ENCODE results near the gene LMNB1.
"Not testable (repeated sequence)": the region's sequence is repeated elsewhere in the genome, so short reads cannot be mapped to it uniquely, and the experiment has no call there.

Gene LMNB1

DNA sequence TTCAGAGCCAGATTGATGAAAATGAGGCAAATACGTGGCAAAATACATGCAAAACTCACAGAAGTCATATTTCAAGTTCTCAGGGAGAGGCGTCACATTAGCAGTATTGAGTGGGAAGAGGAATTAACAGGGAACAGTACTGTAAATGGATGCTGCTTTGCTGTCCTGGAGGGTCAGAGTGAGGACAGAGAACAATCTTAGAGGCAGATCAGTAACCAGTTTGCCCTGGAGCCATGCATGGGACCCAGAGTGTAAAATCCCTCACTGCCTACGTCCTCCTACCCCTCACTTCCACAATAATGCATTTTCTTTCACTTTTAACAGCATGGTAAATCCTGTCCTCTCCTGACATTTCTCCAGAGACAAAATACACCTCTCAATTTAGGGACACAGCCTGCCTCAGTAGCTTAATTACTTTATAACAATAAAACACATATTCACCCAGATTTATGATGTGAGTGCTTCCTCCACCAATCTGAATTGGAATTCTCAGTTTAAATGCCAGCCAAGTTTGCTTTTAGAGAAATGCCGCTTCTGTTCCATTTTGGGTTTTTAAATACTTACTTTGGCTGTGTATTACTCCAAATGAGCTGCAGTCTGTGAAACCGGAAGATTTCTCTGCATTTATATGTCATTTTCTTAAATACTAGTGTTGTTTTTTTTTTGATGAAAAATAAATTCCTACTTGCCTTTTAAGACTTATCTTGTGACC is 70.0 kb downstream of the LMNB1 start:
- H3K36me3 ChIP-seq (ENCODE audit: insufficient read depth, low read length): no peaks in the 10 kb centered on the region
- no peak overlapping the region for H3K27ac ChIP-seq (ENCODE audit: low read depth, low read length)
- no peak overlapping the region for H3K4me3 ChIP-seq (ENCODE audit: low read depth, low read length)
- no peaks in the 10 kb centered on the region for H3K27me3 ChIP-seq (ENCODE audit: insufficient read depth, low read length)
- no peaks in the 10 kb centered on the region for H3K79me2 ChIP-seq (ENCODE audit: control insufficient read depth, insufficient read depth, low read length, unreplicated experiment)
- H3K4me1 ChIP-seq (ENCODE audit: control insufficient read depth, insufficient read depth, low read length, unreplicated experiment): peaks cover 6% of the 10 kb centered on the region
- H2AFZ ChIP-seq (ENCODE audit: low read length, unreplicated experiment): no peak overlapping the region

DNA sequence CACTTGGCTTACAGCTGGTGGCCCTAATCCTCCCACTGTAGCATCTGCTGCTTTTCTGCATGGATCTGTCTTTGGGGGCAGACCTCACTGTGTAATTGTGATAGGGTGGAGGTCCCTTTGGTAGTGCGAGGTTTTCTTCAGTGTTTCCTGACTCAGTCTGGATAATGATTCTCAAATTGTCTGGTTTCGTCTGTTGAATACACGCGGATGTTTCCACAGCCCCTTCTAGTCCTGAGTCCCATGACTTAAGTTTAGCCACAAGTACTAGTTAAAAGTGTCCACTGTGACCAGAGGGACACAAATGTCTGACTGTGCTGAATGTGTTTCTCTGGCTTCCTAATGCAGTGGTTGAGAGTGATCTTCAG is 70.5 kb downstream of the LMNB1 start:
- Histone ChIP-seq H3K4me3 (ENCODE audit: low read depth, low read length) (no peak overlapping the region), H3K27me3 (ENCODE audit: insufficient read depth, low read length) (no peaks in the 10 kb centered on the region), H3K36me3 (ENCODE audit: insufficient read depth, low read length) (no peaks in the 10 kb centered on the region), H3K79me2 (ENCODE audit: control insufficient read depth, insufficient read depth, low read length, unreplicated experiment) (no peaks in the 10 kb centered on the region), H3K4me1 (ENCODE audit: control insufficient read depth, insufficient read depth, low read length, unreplicated experiment) (peaks cover 12% of the 10 kb centered on the region), H3K27ac (ENCODE audit: low read depth, low read length) (no peak overlapping the region), H2AFZ (ENCODE audit: low read length, unreplicated experiment) (no peak overlapping the region)

DNA sequence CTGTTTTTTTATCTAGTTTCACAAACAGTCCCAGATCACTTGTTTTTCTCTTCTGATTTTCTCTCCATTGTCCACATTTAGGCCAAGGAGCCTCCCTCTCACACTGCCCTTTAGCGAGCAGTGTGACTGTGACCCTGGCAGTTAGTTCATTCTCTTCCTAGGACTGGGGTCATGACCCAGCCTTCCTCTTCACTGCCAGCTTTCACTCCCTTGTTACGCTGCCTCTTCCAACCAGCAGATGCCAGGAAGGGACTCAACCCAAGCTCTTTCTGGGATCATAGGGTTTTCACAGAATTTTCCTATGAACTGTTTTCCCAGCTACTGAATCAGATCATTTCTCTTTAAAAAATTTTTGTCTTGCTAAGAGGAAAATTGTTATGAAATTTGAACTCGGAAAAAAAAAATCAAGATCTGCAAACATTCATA is 70.9 kb downstream of the LMNB1 start:
- Histone ChIP-seq H3K4me1 (ENCODE audit: control insufficient read depth, insufficient read depth, low read length, unreplicated experiment) (peaks cover 15% of the 10 kb centered on the region), H3K27ac (ENCODE audit: low read depth, low read length) (no peak overlapping the region), H3K27me3 (ENCODE audit: insufficient read depth, low read length) (no peaks in the 10 kb centered on the region), H3K36me3 (ENCODE audit: insufficient read depth, low read length) (no peaks in the 10 kb centered on the region), H2AFZ (ENCODE audit: low read length, unreplicated experiment) (no peak overlapping the region), H3K79me2 (ENCODE audit: control insufficient read depth, insufficient read depth, low read length, unreplicated experiment) (no peaks in the 10 kb centered on the region), H3K4me3 (ENCODE audit: low read depth, low read length) (no peak overlapping the region)

DNA sequence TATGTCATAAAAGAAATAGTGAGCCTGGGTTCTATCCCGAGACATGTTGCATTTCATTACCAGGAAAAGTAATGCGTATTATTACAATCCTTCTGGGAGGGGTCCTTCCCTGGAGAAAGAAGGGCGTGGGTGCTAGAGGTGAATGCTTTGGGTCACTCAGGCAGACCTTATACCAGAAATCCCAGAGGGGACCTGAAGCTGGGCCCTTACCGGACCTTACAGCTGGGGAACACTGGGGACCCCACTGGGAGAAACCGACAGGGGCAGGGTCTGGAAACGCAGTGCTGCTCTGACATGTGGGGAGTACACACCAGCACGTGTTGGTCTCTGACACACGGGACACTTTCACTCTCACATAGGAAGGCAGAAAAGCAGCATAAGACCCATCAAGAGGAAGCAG is 71.3 kb downstream of the LMNB1 start:
- peaks cover 15% of the 10 kb centered on the region for H3K4me1 ChIP-seq (ENCODE audit: control insufficient read depth, insufficient read depth, low read length, unreplicated experiment)
- no peaks in the 10 kb centered on the region for H3K27me3 ChIP-seq (ENCODE audit: insufficient read depth, low read length)
- H3K79me2 ChIP-seq (ENCODE audit: control insufficient read depth, insufficient read depth, low read length, unreplicated experiment): no peaks in the 10 kb centered on the region
- H2AFZ ChIP-seq (ENCODE audit: low read length, unreplicated experiment): no peak overlapping the region
- no peak overlapping the region for H3K27ac ChIP-seq (ENCODE audit: low read depth, low read length)
- H3K36me3 ChIP-seq (ENCODE audit: insufficient read depth, low read length): no peaks in the 10 kb centered on the region
- H3K4me3 ChIP-seq (ENCODE audit: low read depth, low read length): no peak overlapping the region

DNA sequence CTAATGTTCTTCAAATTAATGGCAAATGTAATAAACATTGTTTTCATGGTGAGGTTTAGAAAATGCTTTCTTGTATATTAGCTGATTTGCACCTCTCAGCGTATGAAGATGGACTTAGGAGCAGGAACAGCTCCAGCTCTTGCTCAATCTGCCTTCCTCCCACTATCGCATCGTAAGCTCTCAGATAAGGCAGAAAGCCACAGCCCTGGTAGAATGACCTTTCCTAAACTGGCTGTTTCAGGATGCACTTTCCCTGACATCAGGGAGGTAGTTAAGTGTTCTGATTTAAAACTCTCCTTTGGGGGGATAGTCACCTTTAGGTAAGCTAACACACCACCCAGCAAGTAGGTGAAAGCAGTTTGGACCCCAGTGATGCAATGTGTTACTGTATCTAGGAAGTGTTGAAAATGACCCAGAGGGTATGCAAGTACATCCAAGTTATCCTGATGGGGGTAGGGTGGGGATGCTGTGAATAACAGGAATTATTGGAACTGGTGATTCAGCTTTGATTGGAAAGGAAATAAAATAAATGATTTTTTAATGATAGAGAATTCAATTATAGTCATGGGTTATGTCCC is 72.3 kb downstream of the LMNB1 start:
- no peaks in the 10 kb centered on the region for H3K79me2 ChIP-seq (ENCODE audit: control insufficient read depth, insufficient read depth, low read length, unreplicated experiment)

DNA sequence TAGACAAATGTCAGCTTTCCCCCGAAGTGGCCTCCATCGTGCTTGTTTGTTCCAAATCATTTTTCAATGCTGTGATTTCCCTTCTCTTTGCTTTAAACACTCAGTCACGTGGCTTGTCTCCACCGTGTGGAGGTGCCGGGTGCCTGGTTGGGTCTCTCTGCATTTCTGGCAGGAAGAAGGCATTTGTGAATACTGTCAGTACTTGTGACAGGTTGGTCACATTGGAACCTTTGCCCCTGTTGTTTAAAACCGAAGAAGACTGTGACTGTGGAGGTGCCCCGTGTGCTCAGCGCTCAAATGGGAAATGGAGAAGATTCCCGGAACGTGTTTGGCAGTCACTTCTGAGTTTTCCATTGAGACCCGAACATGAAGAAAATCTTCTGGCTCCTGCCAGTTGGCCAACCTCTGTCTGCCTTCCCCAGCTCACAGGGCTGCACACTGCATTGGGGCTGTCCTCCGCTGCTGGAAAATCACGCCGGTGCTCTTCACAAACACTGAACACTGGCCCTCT is 74.6 kb downstream of the LMNB1 start:
- Histone ChIP-seq H3K36me3 (ENCODE audit: insufficient read depth, low read length) (no peaks in the 10 kb centered on the region), H3K4me3 (ENCODE audit: low read depth, low read length) (no peak overlapping the region), H3K27ac (ENCODE audit: low read depth, low read length) (peak overlapping the region; percentile 12; the same call in 1 of the 2 replicates), H3K27me3 (ENCODE audit: insufficient read depth, low read length) (no peaks in the 10 kb centered on the region), H2AFZ (ENCODE audit: low read length, unreplicated experiment) (no peak overlapping the region), H3K4me1 (ENCODE audit: control insufficient read depth, insufficient read depth, low read length, unreplicated experiment) (peaks cover 15% of the 10 kb centered on the region), H3K79me2 (ENCODE audit: control insufficient read depth, insufficient read depth, low read length, unreplicated experiment) (no peaks in the 10 kb centered on the region)

More for the DNA sequence above, 72.3 kb downstream of the LMNB1 start:
- Histone ChIP-seq H3K4me3 (ENCODE audit: low read depth, low read length) (no peak overlapping the region), H3K4me1 (ENCODE audit: control insufficient read depth, insufficient read depth, low read length, unreplicated experiment) (peaks cover 15% of the 10 kb centered on the region), H3K36me3 (ENCODE audit: insufficient read depth, low read length) (no peaks in the 10 kb centered on the region), H3K27ac (ENCODE audit: low read depth, low read length) (no peak overlapping the region), H2AFZ (ENCODE audit: low read length, unreplicated experiment) (no peak overlapping the region), H3K27me3 (ENCODE audit: insufficient read depth, low read length) (no peaks in the 10 kb centered on the region)

DNA sequence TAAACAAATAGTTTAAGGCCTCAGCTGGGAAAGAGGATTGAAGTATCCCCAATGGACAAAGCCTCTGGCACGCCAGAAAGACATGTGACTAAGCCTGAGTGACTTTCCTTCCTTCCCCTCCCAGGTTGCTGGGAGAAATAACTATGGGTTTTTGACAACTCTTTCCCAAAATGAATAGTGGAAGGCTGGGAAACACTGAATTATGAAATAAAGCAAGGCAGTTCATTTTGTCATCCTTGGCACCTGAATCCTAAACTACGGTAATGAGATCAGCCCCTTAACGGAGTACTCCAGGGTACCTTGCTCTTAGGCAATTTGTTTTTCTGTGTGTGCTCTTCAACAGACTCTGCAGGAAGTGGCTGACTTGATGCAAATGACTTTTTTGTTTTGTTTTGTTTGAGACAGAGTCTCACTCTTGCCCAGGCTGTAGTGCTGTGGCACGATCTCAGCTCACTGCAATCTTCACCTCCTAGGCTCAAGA is 75.2 kb downstream of the LMNB1 start:
- Histone ChIP-seq H3K27ac (ENCODE audit: low read depth, low read length) (peak overlapping the region; percentile 12; the same call in 1 of the 2 replicates), H3K36me3 (ENCODE audit: insufficient read depth, low read length) (no peaks in the 10 kb centered on the region), H3K27me3 (ENCODE audit: insufficient read depth, low read length) (no peaks in the 10 kb centered on the region), H3K79me2 (ENCODE audit: control insufficient read depth, insufficient read depth, low read length, unreplicated experiment) (no peaks in the 10 kb centered on the region), H3K4me3 (ENCODE audit: low read depth, low read length) (no peak overlapping the region), H2AFZ (ENCODE audit: low read length, unreplicated experiment) (peak overlapping the region; percentile 39), H3K4me1 (ENCODE audit: control insufficient read depth, insufficient read depth, low read length, unreplicated experiment) (peaks cover 15% of the 10 kb centered on the region)

DNA sequence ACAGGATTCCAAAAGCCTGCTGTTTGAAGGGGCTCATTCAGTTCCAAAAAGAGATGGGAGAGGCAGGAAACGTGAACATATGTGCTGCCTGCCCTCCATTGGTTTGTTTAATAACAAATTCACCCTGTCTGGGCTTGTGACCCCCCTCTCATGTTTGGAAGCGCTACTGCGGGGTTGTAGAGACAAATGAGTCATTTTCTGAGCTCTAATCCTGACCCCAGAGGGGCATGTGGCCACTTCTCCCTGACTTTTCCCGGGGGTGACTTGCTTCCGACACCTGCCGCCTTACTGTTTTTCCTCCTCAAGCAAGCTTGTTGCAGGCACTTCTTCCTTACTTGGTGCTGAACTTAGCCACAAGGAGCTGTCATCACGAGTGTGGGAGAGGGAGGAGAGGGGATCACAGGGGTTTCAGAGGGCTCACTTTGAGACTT is 75.9 kb downstream of the LMNB1 start:
- no peak overlapping the region for H2AFZ ChIP-seq (ENCODE audit: low read length, unreplicated experiment)
- no peak overlapping the region for H3K4me3 ChIP-seq (ENCODE audit: low read depth, low read length)
- peaks cover 15% of the 10 kb centered on the region for H3K4me1 ChIP-seq (ENCODE audit: control insufficient read depth, insufficient read depth, low read length, unreplicated experiment)
- no peaks in the 10 kb centered on the region for H3K27me3 ChIP-seq (ENCODE audit: insufficient read depth, low read length)
- H3K27ac ChIP-seq (ENCODE audit: low read depth, low read length): no peak overlapping the region
- H3K36me3 ChIP-seq (ENCODE audit: insufficient read depth, low read length): no peaks in the 10 kb centered on the region
- H3K79me2 ChIP-seq (ENCODE audit: control insufficient read depth, insufficient read depth, low read length, unreplicated experiment): no peaks in the 10 kb centered on the region

DNA sequence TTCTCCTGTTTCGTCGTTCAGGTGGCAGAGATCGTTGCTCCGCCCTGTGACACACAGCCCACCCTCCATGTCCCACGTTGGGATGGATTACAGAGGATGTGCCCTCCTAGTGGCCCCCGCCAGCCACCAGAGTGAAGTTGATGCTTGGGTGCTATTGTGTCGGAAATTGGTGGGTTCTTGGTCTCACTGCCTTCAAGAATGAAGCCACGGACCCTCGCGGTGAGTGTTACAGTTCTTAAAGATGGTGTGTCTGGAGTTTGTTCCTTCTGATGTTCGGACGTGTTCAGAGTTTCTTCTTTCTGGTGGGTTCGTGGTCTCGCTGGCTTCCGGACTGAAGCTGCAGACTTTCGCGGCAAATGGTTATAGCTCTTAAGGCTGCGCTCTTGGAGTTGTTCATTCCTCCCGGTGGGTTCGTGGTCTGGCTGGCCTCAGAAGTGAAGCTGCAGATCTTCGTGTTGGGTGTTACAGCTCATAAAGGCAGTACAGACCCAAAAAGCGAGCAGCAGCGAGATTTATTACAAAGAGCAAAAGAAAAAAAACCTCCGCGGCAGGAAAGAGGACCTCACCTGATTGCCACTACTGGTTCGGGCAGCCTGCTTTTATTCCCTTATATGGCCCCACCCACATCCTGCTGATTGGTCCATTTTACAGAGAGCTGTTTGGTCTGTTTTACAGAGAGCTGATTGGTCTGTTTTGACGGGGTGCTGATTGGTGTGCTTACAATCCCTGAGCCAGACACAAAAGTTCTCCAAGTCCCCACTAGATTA is 76.8 kb downstream of the LMNB1 start:
- not testable (repeated sequence) for H3K36me3 ChIP-seq (ENCODE audit: insufficient read depth, low read length); H3K27ac ChIP-seq (ENCODE audit: low read depth, low read length); H3K27me3 ChIP-seq (ENCODE audit: insufficient read depth, low read length); H2AFZ ChIP-seq (ENCODE audit: low read length, unreplicated experiment); H3K79me2 ChIP-seq (ENCODE audit: control insufficient read depth, insufficient read depth, low read length, unreplicated experiment); H3K4me3 ChIP-seq (ENCODE audit: low read depth, low read length)
- peaks cover 15% of the 10 kb centered on the region for H3K4me1 ChIP-seq (ENCODE audit: control insufficient read depth, insufficient read depth, low read length, unreplicated experiment)

DNA sequence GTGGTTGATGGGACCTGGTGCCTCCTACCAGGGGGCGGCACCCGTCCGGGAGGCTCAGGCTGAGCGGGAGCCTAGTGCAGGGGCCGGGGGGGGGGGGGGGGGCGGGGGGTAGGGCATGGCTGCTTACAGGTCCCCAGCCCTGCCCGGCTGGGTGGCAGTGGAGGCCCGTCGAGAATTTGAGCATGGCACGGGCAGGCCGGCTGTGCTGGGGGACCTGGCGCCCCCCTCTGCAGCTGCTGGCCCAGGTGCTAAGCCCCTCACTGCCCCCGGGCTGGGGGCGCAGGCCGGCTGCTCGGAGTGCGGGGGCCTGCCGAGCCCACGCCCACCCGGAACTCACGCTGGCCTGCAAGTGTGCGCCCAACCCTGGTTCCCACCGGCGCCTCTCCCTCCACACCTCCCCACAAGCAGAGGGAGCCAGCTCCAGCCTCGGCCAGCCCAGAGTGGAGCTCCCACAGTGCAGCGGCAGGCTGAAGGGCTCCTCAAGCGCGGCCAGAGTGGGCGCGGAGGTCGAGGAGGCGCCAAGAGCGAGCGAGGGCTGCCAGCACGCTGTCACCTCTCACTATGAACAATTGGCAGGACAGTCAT is 77.7 kb downstream of the LMNB1 start:
- Histone ChIP-seq H3K27ac (ENCODE audit: low read depth, low read length) (no peak overlapping the region), H3K27me3 (ENCODE audit: insufficient read depth, low read length) (no peaks in the 10 kb centered on the region), H3K4me1 (ENCODE audit: control insufficient read depth, insufficient read depth, low read length, unreplicated experiment) (peaks cover 15% of the 10 kb centered on the region), H3K36me3 (ENCODE audit: insufficient read depth, low read length) (no peaks in the 10 kb centered on the region), H2AFZ (ENCODE audit: low read length, unreplicated experiment) (no peak overlapping the region), H3K4me3 (ENCODE audit: low read depth, low read length) (no peak overlapping the region), H3K79me2 (ENCODE audit: control insufficient read depth, insufficient read depth, low read length, unreplicated experiment) (no peaks in the 10 kb centered on the region)
